Effector CD8-positive, alpha-beta T cell (primary cell): ENCODE results near the gene DGKI.

Experiments
- DNase-seq: peaks from one replicate; lab custom pipeline; 2025; lab: John Stamatoyannopoulos, UW
- total RNA-seq, 4 experiments: gene quantifications; one replicate each; lab custom pipeline; 2026; lab: John Stamatoyannopoulos, UW

DGKI gene
- 0 to 0.35 (median 0.19) reads per million in 4 experiments for total RNA-seq

- DNase-seq, result no peak
Measured at GRCh38 chr7:137846827-137847567, at the start of gene DGKI. Gene DGKI, minus strand, starts transcription at chr7:137846974.

- DNase-seq, result no peak
Measured at GRCh38 chr7:137895301-137896221, 48.8 kb upstream of the DGKI start.

GRCh38 chr7:137893143-137893742 is 46.5 kb upstream of the DGKI start:
- DNase-seq, result no peak

- DNase-seq, result no peak
Measured at GRCh38 chr7:137891016-137891655, 44.4 kb upstream of the DGKI start.

- no peak for DNase-seq
Measured at GRCh38 chr7:137890449-137890921, 43.7 kb upstream of the DGKI start.

GRCh38 chr7:137888241-137888640 is 41.5 kb upstream of the DGKI start:
- DNase-seq, result no peak

GRCh38 chr7:137886746-137887145 is 40.0 kb upstream of the DGKI start:
- DNase-seq, result no peak

- DNase-seq, result no peak
Measured at GRCh38 chr7:137886281-137886680, 39.5 kb upstream of the DGKI start.

GRCh38 chr7:137885678-137886077 is 38.9 kb upstream of the DGKI start:
- DNase-seq, result no peak

GRCh38 chr7:137882806-137883205 is 36.0 kb upstream of the DGKI start:
- DNase-seq, result no peak

- no peak for DNase-seq
Measured at GRCh38 chr7:137882261-137882668, 35.5 kb upstream of the DGKI start.

- no peak for DNase-seq
Measured at GRCh38 chr7:137881607-137882260, 35.0 kb upstream of the DGKI start.

- DNase-seq, result no peak
Measured at GRCh38 chr7:137880432-137880831, 33.7 kb upstream of the DGKI start.

GRCh38 chr7:137879357-137880158 is 32.8 kb upstream of the DGKI start:
- DNase-seq, result no peak

GRCh38 chr7:137878333-137878961 is 31.7 kb upstream of the DGKI start:
- DNase-seq, result no peak

- DNase-seq, result no peak
Measured at GRCh38 chr7:137877027-137877675, 30.4 kb upstream of the DGKI start.

GRCh38 chr7:137875746-137876145 is 29.0 kb upstream of the DGKI start:
- DNase-seq, result no peak

GRCh38 chr7:137873979-137874777 is 27.4 kb upstream of the DGKI start:
- DNase-seq, result no peak

- no peak for DNase-seq
Measured at GRCh38 chr7:137873524-137873923, 26.8 kb upstream of the DGKI start.
